NCI-H345 treated with DMSO at 0.1 percent for 48 hours (cell line): ENCODE results near the gene CASR.

Experiments used
- DNase-seq: peaks from one replicate; lab custom pipeline; 2025; ENCODE audit not compliant: unreplicated experiment; lab: John Stamatoyannopoulos, UW

The CASR gene

DNA sequence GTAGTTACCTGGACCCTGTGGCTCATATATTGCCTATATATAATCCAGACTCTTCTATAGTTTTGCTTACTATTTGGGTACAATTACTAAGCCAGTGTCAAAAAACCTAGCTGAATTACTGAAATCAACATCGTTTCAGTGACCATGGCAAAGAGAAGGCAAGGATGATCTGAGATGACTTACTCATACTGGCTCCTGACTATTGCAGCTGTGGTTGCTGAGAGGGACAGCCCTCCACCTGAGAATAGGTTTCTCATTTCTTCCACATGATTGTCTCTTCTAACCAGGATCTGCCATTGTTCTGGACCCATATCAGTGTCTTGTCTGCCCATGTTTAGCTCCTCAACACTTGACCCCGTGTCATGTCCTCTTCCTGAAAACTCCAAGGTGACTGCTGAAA is 30.2 kb downstream of the CASR start:
- DNase-seq, result no peak

DNA sequence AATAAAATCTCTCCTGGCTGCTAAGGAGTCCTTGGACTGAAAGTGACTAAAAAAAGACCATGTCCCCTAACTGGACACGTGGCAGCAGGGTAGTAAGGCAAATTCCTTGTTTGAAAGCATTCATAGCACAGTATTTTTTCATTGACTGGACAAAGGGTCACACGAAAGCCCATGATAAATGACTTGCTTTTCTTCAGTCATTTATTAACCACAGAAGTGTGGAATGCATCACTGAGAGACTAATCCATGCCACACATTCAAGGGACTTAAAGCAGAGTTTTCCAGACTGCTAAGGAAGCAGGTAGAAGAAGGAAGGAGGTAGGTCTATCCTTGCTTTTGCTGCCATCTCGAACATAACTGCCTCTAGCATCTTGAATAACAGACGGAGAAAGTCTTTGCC is 31.2 kb downstream of the CASR start:
- no peak for DNase-seq

DNA sequence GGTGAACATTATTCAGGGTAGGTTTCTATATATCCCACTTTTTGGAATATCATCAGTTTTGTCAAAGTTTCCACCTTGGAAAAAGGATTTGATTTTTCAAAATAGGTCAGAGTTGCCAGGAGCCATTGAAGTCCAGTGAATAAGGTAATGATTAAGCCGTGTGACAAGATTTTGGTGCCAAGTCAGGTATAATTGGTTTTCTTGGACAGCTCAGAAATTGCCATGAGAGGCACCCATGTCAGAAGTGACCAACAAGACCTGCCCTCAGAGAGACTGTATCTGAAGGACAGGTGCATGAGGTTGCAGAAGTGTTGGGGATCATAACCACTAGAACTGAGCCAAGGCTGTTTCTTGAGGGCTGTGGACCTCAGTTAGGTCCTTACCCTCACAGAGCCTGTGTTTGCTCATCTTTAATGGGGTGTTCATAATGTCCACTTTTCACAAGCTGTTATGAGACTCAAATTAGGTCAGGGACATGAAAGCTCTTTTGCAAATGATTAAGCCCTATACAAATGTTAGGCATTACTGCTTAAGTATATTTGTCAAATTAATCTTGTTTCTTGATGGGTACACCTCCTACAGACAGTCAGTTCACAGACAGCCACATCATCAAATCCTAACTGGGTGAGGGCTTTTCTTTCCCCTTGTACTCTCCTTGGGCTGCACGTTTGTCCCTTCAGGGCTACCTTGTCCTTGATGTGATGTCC is 32.3 kb downstream of the CASR start:
- DNase-seq, result no peak

DNA sequence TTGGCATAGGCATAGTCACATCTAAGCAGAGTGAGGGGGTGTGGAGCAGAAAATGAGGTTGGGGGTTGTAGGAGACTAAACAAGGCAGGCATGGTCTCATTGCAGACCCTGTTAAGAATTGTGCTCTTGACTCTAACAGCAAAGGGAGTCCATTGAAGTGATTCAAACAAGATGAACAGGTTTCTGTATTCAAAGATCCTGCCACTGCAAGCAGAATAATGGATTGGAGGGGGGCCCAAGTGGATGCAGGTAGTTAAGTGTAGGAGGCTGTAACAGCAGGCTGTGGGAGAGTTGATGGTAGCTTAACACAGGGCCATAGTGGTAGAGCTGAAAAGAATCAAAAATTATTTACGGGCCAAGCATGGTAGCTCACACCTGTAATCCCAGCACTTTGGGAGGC is 34.4 kb downstream of the CASR start:
- DNase-seq, result peak; percentile 48

DNA sequence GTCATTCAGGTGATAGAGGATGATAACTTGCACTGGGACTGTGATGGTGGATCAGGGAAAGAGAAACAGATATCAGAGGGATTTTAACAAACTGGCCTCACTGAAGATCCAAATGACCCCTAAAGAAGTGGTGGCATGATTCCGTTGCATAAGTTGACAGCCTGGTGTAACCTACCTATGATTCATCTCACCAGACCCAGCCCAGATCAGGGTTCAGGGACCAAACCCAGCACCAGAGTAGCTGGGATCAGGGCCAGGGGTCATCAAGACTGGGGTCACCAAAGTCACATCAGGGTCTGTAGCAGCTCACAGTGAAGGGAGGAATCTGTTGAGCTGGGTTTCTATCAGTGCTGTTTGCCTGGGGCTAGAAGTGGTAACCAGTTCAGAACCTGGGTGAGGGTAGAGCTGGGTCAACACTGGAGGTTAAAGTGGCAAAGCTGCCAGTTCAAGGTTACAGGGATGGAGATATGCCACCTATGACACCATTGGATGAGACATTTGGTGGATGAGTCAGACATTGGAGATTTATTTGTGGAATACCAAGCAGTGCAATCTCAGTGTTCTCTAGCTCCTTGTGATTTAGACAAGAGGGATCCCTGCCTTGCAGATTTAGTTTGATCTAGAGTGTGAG is 35.9 kb downstream of the CASR start:
- no peak for DNase-seq

DNA sequence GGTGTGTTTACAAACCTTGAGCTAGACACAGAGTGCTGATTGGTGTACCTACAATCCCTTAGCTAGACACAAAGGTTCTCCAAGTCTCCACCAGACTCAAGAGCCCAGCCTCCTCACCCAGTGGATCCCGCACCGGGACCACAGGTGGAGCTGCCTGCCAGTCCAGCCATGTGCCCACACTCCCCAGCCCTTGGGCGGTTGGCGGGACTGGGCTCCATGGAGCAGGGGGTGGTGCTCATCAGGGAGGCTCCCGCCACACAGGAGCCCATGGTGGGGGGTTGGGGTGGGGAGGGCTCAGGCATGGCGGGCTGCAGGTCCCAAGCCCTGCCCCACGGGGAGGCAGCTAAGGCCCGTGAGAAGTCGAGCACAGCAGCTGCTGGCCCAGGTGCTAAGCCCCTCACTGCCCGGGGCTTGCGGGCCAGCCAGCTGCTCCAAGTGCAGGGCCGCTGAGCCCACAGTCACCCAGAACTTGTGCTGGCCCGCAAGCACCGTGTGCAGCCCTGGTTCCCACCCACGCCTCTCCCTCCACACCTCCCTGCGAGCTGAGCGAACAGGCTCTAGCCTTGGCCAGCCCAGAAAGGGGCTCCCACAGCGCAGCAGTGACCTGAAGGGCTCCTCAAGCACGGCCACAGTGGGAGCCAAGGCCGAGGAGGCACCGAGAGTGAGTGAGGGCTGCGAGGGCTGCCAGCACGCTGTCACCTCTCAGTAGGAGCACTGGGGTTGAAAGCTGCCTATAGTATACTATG is 43.7 kb downstream of the CASR start:
- no peak for DNase-seq

DNA sequence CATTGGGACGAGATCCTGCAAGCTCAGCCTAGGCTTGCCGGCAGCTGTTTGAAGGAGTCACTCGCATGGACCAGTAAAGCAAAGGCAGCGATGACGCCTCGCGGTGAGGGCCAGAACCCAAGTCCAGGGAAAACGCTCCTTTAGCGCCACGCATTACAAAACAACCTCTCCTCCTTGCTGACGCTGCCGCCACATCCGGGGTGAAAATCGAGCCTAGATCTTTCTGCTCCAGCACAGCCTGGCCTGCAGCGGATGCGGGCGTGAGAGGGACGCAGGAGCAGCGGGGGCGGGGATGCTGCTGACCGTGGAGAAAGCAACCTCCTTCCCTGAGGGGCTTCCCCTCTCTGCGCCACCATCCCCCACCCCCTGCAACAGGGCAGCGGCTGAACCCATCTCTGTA is 46.7 kb downstream of the CASR start:
- DNase-seq, result no peak

DNA sequence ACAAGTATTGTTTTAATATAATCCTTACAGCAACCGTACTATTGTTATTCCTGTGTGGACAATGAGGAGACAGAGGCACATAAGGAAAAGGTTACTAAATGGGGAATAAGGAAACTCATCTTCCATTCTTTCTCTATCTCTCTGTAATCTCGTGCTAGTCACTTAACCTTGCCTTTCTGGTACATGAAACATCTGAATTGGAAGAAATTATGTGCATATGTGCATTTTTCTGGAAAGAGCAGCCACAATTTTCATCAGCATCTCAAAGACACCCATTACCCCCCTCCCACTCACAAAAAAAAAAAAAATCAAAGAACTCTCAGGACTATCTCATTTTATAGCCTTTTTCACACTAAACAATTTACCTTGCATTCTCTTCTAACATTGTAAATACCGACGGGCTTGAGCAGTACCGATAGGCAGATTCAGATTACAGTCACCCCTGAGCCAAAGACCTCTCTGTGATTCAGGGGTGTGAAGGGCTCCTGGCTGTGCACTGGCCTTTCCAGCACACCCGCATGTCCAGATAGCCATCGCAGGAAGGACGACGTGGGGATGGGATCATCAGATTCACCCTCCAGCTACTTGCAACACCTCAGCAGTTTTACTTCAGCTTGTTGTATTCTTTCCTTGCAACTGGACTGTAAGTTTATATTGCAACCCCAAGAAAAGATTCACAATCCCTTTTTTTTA is 48.1 kb downstream of the CASR start:
- no peak for DNase-seq

DNA sequence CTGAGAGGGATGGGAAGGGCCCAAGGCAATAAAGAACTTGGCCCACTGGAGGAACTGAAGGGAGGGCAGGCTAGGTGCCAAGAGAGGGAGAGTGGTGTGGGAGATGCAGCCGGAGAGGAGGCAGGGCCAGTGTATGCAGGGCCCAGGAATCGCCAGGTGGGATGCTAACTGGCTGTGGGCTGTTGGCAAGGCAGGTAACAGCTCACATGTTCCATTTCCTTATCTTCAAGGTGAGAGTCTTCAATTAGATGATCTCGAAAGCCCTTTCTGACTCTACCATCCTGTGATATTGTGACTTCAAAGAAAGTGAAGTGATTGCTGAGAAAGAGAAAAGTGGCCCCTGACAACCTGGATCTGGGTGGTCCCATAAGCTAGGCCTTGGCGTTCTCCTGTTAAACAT is 49.0 kb downstream of the CASR start:
- no peak for DNase-seq

DNA sequence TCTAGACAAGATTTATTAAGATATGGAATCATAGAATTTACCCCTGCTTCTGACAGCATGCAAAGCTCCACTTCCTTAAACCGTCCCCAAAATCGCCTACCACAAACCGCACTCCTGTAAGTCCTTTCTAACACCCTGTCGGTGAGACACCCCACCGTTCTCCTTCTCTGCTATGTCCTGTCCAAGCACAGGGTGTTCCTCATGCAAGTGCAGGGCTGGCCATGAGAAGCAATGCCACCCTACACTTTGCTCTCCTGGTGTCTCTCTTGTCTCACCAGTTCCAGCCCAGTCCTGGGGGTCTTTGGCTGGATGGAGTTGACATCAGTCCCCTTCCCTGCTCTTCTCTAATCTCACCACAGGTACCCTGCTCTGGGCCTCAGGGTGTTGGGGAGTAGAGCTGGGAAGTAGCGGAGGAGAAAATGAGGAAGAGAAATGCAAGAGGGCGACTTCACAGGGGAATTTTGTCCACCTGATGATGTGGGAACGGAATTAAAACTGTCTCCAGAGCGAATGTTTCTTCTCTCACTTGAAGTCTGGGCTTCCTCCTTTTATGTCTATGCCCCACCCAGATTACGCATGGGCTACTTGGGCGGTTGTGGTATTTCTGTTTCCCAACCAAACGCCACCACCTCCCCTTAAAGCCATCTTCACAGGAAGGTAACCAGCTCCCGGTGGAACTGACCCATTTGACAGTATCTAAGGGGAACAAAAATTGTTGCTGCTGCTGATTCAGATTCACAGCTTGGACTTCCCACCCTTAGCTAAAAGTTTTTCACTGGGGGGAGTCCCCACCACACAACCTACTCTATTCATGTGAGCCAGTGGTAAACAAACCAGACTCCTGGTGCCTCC is 49.9 kb downstream of the CASR start:
- no peak for DNase-seq

DNA sequence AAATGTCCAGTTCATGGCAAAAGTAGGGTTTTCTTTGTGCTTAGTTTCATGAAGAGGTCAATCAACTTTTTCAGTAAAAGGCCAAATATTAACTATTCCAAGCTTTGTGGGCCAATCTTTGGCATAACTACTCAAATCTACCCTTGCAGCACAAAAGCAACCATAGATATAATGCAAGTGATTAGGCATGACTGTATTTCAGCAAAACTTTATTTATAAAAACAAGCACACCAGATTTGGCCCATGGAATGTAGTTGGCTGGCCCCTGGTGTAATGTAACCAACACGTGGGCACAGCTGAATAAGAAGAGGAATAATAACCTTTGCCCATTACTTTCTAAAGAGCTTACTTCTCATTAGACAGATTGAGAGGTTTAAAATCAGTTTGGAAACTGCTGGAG is 50.6 kb downstream of the CASR start:
- no peak for DNase-seq

DNA sequence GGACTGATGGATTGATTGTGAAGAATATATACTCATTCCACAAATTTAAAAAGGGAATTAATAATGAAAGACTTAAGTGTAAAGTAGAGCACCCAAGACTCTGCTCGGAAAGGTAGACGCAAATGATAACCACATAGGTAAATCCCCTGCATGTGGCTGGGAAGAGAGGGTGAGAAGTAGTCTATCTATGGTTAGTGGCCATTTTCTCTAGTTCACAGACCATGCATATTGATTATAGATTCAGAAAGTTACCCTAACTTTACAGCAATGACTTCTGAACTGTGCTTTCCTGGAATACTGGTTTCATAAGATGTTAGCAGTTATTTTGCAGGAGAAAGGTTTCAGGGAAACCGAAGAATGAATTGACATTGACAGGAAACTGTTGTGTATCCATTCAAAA is 51.7 kb downstream of the CASR start:
- no peak for DNase-seq

DNA sequence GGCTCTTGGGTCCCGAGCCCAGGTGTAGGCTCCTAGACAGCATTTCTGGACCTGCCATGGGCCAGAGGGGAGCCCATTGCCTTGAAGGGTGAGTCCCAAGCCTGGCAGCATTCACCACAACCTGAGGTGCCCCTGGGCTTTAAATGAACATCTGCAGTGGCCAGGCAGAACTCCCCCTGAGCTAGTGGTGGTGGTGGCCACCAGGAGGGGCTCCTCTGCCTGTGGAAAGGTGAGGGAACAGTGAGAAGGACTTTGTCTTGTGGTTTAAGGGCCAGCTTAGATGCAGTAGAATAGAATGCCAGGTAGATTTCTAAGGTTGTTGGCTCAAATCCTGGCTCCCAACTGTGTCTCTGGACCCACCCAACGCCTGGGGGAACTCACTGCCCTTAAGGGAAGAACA is 55.6 kb downstream of the CASR start:
- DNase-seq, result no peak

DNA sequence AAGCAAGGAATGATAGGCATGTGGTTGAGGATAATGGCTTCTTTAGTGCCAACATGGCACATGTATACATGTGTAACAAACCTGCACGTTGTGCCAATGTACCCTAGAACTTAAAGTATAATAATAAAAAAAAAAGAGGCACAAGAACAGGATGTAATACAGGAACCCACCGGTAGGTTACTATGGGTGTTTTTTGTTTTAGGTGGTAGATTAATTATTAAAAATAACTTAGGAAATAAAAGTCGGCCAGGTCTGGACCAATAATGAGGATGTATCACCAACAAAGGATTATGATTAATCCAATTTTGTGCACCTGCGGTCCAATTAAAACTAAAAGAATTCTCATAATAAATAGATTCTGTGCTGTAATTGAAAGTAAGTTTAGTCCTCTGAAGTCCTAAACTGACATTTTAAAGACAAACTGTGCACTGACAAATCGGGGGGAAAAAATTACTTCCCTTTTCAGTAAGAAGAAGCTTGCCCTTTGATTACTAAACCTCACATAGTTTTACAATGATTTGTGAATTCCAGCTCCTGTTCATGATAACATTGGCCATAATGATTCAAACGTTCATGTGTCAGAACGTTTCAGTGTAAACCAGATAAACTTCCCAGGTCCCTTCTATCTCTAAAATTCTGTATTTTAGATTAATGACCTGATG is 62.2 kb downstream of the CASR start:
- DNase-seq, result no peak

DNA sequence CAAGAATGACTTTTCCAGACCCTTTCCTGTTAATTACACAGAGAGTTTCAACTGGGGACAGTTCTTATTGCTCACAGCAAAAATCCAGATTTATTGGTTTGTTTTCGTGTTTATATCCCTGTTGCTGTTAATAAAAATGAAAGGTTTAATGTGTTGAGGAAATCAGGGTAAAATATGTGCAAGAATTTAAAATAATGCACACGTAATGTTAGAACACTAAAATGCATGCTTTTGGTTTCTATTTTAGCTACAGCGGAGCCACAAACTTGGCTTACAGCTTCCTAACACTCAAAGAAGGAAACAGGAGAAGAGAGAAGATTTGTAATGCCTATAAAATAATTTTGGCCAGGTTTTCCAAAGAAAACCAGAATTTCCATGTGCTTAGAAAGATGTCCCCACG is 62.7 kb downstream of the CASR start:
- no peak for DNase-seq

DNA sequence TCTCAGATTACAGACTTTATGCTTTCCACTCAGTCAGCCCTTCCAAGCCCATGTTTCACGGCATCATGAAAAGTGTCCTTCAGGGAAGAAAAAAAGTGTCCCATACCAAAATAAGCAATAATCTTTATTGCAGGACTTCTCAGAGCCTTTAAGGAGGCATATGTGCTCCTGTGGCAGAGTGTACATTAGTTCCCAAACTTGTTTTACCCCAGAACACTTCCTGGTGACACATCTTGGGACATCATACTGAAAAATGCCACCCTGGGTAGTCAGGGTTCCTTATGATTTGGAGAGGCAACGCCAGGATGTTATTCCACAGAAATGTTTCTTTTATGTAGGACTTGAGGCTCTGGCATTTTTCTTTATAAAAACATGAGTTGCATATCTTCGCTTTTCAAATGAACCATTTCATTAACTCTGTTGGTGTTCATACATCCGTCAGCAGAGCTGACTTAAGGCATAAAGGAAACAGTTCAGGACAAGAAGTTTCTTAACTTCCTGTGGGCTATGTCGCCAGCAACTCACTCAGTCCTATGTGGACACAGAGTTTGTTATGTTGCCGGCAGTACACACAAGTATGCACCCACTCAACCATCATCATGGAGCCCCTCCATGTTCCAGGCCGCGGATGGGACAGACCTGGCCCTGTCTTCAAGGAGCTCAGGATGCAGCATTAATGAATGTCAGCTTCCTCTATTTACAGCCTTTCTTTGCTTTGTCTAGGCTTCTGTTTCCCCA is 63.8 kb downstream of the CASR start:
- no peak for DNase-seq

DNA sequence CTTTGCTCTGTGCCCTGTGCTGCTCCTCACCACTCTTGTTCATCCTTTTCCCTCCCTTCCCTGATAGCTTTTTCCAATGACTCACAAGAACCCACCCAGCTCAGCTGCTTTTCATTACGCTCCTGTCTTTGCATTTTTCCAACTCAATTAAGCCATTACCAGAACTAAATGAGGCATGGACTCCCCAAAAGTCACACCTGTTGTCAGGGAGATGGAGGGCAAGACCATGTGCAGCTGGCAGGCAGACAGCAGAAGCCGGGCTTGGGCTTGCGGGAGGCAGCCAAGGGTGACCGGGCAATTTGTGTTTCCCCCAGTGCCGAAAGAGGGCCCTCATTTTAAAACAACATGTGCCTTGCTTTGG is 64.3 kb downstream of the CASR start:
- DNase-seq, result peak; percentile 68

DNA sequence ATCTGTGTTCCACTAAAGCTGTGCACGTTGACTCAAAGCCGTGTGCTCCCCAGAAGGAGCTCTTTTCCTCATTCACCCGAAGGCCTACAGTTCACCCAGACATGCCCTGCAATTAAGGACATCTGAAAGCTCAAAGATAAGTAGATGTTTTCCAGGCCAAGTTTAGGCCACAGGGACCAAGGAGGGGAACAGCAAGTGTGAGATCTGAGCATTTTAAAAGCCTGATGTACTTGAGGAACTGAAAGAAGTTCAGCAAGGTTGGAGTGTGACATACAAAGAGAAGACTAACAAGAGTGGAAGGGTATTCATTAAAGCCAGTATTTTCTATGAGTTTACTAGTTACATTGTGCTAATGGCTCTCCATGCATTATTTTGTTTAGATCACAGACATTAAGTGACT is 68.0 kb downstream of the CASR start:
- DNase-seq, result no peak

DNA sequence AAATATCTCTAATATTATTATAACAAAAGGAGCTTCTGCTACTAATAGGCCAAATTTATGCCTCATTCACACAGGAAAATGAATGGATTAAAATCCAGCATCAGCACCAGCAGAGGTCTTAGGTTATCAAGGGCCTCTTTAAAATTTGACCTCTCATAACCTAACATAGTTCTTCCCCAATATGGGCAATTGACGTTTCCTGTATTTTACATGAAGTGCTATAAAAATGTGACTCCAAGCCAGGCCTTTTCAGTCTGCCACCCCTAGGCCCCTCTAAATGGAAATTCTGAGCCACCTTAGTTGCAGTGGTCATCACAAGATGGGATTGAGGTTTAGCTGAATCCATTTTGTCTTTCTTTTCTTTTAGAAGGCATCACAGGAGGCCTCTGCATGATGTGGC is 70.1 kb downstream of the CASR start:
- DNase-seq, result no peak
